A549 (cell line): ENCODE results near the gene ARFRP1.

Source experiments
- CHD2 ChIP-seq: fragments of 150-350 bp; IDR thresholded peaks from 2 replicates; pipeline ENCODE4 v1.6.1; 2014; ENCODE audit warnings: low read length; ENCODE audit not compliant: partially characterized antibody
- FOSL2 ChIP-seq, 2 experiments: fragments of 450-650 bp in 1 of 2; fragments of >200 bp in 1 of 2; sonication (Bioruptor Twin) in 1 of 2; formaldehyde crosslinking; IDR thresholded peaks; 2 replicates each; pipeline versions ENCODE4 v1.5.0 to v1.6.1; 2016 to 2020; ENCODE audit warnings: mild to moderate bottlenecking in 1 of 2, moderate library complexity in 1 of 2
- HOXB13 ChIP-seq: fragments of 250-450 bp; sonication (Bioruptor Pico); IDR thresholded peaks from 2 replicates; pipeline ENCODE4 v1.5.0; 2020; ENCODE audit warnings: low read depth, mild to moderate bottlenecking, moderate library complexity
- JUN ChIP-seq, 2 experiments: fragments of >200 bp; sonication (Bioruptor Twin); formaldehyde crosslinking; IDR thresholded peaks; 2 replicates in 1 of 2; 3 replicates in 1 of 2; pipeline ENCODE4 v1.6.1; 2016 to 2017
- POLR2A ChIP-seq: IDR thresholded peaks from 2 replicates; pipeline ENCODE4 v1.6.1; 2012; ENCODE audit warnings: mild to moderate bottlenecking, low read length
- TFCP2L1 ChIP-seq: fragments of 250-450 bp; sonication (Bioruptor Pico); IDR thresholded peaks from 2 replicates; pipeline ENCODE4 v1.5.0; 2021; ENCODE audit warnings: mild to moderate bottlenecking
- TF ChIP-seq, protein P1 (sequence below): fragments of >200 bp; sonication (Bioruptor Twin); formaldehyde crosslinking; IDR thresholded peaks from 3 replicates; pipeline ENCODE4 v1.5.1; 2016
- TF ChIP-seq, protein P2 (sequence below): fragments of 200-600 bp; sonication (generic); IDR thresholded peaks from 2 replicates; pipeline ENCODE4 v1.6.1; 2016; ENCODE audit warnings: antibody characterized with exemption, mild to moderate bottlenecking, moderate library complexity
- TF ChIP-seq, protein P3 (sequence below): fragments of 150-350 bp; IDR thresholded peaks from 2 replicates; pipeline ENCODE4 v1.6.1; 2014; ENCODE audit warnings: low read depth, mild to moderate bottlenecking, low read length

DNA sequence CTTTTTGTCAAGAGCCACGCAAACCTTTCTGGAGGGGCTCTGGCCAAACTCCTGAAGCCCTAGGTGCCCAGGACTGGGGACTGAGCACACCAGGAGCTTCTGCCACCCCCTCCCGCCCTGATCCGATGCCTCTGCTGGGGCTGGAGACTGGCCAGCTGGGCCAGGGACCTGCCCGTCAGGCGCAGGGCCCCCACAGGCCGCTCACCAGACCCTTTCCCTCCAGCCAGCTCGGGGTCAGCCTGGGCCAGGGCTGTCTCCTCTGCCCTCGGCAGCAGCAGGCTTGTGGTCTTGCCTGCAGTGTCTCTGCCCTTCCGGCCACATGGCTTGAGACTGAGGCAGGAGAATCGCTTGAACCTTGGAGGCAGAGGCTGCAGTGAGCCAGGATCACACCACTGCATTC is 35.1 kb downstream of the ARFRP1 start:
- TF ChIP-seq JUN (IDR thresholded peaks at IDR 0.05) (no peak), CHD2 (no peak), FOSL2 (IDR thresholded peaks at IDR 0.05) (no peak), FOSL2 (CRISPR knock-in tag; IDR thresholded peaks at IDR 0.05) (no peak), POLR2A (no peak), TFCP2L1 (CRISPR knock-in tag) (no peak), HOXB13 (CRISPR knock-in tag) (no peak)
- TF ChIP-seq, protein P1, sequence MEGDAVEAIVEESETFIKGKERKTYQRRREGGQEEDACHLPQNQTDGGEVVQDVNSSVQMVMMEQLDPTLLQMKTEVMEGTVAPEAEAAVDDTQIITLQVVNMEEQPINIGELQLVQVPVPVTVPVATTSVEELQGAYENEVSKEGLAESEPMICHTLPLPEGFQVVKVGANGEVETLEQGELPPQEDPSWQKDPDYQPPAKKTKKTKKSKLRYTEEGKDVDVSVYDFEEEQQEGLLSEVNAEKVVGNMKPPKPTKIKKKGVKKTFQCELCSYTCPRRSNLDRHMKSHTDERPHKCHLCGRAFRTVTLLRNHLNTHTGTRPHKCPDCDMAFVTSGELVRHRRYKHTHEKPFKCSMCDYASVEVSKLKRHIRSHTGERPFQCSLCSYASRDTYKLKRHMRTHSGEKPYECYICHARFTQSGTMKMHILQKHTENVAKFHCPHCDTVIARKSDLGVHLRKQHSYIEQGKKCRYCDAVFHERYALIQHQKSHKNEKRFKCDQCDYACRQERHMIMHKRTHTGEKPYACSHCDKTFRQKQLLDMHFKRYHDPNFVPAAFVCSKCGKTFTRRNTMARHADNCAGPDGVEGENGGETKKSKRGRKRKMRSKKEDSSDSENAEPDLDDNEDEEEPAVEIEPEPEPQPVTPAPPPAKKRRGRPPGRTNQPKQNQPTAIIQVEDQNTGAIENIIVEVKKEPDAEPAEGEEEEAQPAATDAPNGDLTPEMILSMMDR: no peak
- TF ChIP-seq, protein P2, sequence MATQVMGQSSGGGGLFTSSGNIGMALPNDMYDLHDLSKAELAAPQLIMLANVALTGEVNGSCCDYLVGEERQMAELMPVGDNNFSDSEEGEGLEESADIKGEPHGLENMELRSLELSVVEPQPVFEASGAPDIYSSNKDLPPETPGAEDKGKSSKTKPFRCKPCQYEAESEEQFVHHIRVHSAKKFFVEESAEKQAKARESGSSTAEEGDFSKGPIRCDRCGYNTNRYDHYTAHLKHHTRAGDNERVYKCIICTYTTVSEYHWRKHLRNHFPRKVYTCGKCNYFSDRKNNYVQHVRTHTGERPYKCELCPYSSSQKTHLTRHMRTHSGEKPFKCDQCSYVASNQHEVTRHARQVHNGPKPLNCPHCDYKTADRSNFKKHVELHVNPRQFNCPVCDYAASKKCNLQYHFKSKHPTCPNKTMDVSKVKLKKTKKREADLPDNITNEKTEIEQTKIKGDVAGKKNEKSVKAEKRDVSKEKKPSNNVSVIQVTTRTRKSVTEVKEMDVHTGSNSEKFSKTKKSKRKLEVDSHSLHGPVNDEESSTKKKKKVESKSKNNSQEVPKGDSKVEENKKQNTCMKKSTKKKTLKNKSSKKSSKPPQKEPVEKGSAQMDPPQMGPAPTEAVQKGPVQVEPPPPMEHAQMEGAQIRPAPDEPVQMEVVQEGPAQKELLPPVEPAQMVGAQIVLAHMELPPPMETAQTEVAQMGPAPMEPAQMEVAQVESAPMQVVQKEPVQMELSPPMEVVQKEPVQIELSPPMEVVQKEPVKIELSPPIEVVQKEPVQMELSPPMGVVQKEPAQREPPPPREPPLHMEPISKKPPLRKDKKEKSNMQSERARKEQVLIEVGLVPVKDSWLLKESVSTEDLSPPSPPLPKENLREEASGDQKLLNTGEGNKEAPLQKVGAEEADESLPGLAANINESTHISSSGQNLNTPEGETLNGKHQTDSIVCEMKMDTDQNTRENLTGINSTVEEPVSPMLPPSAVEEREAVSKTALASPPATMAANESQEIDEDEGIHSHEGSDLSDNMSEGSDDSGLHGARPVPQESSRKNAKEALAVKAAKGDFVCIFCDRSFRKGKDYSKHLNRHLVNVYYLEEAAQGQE: no peak
- TF ChIP-seq, protein P3, sequence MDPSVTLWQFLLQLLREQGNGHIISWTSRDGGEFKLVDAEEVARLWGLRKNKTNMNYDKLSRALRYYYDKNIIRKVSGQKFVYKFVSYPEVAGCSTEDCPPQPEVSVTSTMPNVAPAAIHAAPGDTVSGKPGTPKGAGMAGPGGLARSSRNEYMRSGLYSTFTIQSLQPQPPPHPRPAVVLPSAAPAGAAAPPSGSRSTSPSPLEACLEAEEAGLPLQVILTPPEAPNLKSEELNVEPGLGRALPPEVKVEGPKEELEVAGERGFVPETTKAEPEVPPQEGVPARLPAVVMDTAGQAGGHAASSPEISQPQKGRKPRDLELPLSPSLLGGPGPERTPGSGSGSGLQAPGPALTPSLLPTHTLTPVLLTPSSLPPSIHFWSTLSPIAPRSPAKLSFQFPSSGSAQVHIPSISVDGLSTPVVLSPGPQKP: no peak
